ENCODE data around the gene TMEM256.

- TF ChIP-seq GATA2 (IDR thresholded peaks at IDR 0.05; ENCODE audit: low read depth, low read length) (no peak), GATA3 (IDR thresholded peaks at IDR 0.05; ENCODE audit: low read depth, low read length) (no peak)
Measured at GRCh38 chr17:7445619-7445968, 41.7 kb upstream of the TMEM256 start.

All from SH-SY5Y (cell line).